RCC 7860 (cell line): Measurements from ENCODE around the gene GMDS.
A peak's percentile ranks its signal among the peaks of the same experiment; 100 is the strongest.

Experiments
- DNase-seq: peaks from one replicate; pipeline ENCODE4 v3.0.0-alpha.2; 2015; ENCODE audit warnings: low spot score
- FAIRE-seq: peaks from 2 replicates; lab custom pipeline; 2012; peaks lifted over from hg19 to GRCh38; lab: Jason Lieb, UNC

The GMDS gene

GRCh38 chr6:2016040-2016439 is 229.4 kb downstream of the GMDS start:
- FAIRE-seq = no peak
- no peak for DNase-seq

DNA sequence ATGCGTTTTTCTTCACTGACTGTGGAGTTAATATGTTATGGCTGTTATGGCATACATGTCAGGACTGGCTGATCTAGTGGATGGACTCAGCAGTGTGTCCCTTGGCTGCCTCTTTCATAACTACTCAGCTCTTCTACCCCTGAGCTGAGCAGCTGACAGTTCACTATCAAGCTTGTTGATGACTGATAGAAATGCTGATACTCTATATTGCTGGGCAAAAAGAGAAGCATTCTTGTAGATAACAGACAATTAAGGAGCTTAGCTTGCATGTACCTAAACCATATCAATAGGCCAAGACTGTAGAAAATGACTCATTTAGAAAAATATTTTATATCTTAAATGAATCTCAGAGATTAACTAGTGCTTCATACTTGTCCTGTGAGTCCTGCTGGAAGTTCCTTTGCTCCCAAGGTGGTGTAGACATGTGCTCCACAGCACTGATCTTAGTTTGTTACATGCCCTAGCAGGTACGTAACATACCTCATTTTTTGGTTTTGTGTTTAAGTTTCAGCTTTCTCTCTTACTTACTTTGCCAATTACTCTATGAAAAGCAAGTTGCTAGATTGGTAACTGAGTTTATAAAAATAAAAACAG is 236.9 kb downstream of the GMDS start:
- FAIRE-seq (no peak), DNase-seq (no peak)

- DNase-seq (no peak), FAIRE-seq (no peak)
Measured at GRCh38 chr6:2007165-2007564, 238.2 kb downstream of the GMDS start.

DNA sequence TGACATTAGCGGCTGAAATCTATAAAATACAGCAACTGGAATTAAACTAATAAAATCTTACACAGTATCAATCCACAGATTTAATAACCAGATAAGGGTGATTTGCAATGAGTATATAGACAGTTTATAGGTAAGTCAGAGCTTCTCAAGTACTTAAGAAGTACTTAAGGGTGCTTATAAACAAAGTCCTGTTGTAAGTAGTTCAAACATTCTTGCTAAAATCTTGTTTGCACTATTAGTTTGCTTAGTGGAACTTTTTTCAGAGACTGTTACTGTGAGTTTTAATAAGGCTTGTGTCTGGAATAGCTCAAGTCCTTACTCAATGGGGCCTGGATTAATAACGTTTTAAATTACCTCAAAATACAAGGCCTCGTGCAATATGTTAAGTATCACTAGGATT is 240.5 kb downstream of the GMDS start:
- FAIRE-seq (no peak), DNase-seq (no peak)

DNA sequence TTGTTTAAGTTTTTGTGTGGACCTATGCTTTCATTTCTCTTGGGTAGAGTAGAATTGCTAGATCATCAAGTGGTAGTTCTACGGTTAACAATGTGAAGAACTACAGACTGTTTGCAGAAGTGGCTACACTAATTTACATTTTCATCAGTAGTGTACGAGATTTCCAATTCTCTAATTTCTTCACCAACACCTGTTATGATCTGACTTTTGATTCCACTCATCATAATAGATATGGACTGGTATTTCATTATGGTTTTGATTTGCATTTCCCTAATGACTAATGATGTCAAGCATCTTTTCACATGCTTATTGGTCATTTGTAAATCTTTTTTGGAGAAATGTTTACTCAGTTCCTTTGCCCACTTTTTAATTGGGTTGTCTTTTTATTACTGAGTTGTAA is 244.4 kb downstream of the GMDS start:
- FAIRE-seq = no peak
- no peak for DNase-seq

DNA sequence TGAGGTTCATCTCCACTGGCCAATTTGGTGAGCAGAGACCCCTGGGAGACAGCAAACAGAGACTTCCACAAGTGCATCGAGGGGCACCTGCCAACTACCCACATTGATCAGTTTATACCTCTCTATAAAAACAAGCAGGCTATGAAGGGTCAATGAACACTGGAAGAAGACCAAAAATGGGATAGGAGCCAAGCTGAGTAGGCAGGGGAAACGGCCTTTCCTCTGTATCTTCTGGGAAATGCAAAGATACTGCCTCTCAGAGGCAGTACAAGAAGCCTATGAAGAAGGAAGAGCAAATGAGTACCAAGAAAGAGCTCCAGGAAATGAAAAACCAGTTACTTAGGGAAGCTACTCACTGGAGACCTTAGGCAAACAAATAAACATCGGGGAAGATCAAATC is 247.7 kb downstream of the GMDS start:
- DNase-seq (no peak), FAIRE-seq (no peak)

- DNase-seq (no peak), FAIRE-seq (no peak)
Measured at GRCh38 chr6:1995636-1996035, 249.8 kb downstream of the GMDS start.

GRCh38 chr6:1993042-1993441 is 252.4 kb downstream of the GMDS start:
- DNase-seq (peak; percentile 22), FAIRE-seq (no peak)

DNA sequence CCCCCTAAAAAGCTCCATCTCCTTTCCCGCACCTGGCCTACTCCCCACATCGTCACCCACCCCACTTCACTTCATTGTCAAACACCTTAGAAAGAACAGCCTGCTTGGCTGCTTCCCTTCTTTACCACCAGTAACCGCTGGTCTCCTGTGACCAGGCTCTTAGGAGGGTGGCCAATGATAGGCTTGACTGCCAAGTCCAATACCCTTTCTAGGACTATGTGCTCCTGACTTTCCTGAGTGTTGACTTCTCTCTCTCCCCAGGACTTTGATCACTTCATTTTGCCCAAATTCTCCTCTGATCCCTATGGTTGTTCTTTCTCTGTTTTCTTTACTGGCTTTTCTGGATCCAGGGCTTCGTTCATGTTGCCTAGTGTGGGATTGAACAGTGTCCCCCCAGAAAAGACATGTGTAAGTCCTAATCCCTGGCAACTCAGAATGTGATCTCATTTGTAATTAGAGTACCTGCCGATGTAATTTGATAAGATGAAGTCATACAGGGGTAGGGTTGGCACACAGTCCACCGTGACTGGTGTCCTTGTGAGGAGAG is 254.0 kb downstream of the GMDS start:
- FAIRE-seq = no peak
- no peak for DNase-seq

- FAIRE-seq = no peak
Measured at GRCh38 chr6:1988843-1989242, 256.6 kb downstream of the GMDS start.

DNA sequence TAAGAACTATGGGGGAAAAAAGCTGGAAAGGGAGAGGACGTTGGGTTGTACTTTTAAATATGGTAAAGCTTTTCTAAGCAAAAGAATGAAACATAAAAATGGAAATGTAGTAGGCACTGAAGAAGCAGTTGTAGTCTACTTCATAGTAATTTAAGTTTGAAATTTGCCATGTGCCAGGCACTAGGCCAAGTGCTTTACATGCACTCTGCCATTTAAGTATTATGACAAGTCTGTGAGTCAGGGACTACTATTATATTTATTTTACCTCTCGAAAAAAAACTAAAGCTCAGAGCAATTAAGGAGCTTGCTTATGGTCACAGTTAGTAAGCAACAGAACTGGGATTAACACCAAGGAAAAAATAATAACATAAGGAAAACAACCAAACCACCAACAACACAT is 257.8 kb downstream of the GMDS start:
- DNase-seq (peak; percentile 22), FAIRE-seq (peak; percentile 17)

More at GRCh38 chr6:1988843-1989242, 256.6 kb downstream of the GMDS start:
- DNase-seq = no peak

GRCh38 chr6:1986454-1987243 is 258.8 kb downstream of the GMDS start:
- DNase-seq (no peak), FAIRE-seq (no peak)

DNA sequence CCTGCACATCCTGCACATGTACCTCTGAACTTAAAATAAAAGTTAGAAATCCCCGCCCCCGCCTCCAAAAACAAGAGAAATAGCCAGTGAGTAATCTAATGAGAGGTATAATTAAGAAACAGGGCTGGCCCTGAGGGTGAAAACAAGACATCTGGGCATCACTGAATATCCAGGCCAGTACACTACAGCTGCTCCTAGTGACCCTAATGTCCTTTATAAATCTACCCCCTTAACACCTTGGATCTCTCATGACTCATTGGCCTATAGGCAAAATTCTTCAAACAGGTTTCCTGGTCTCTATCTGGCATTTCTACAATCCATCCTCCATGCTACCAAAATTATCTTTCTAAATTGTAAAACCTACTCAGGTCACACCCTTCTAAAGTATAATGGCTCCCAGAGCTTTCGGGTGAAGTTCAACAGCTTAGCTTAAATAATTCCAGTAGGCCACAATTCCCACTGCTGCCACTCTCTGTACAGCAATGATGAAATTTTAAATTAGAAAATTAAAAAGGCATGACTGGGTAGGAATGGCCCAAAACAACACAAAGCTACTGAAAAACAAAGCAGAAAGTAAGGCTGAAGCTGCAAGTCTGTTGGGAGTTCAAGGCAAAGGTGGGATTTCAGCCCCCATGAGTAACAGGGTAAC is 260.9 kb downstream of the GMDS start:
- DNase-seq = no peak
- no peak for FAIRE-seq

GRCh38 chr6:1983850-1984249 is 261.6 kb downstream of the GMDS start:
- DNase-seq = no peak
- no peak for FAIRE-seq

DNA sequence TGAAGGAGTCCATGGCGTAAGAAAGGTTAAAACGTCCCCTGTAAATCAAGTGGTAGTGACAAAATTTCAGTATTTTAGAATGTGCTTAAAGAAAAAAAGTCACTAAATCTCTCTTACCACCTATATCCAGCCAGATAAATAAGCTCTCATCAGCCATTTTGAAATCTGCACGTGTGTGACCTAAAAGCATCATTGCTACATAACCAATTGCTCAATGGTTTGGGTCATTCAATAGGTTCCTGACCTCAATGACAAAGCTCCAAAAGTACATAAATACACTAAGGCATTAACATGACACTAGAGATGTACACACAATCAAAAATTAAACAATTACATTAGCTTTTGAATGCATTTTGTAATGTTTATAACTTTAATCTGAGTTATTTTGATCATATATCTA is 272.4 kb downstream of the GMDS start:
- FAIRE-seq (no peak), DNase-seq (no peak)

- FAIRE-seq = no peak
- DNase-seq = no peak
Measured at GRCh38 chr6:1971612-1972011, 273.8 kb downstream of the GMDS start.

GRCh38 chr6:1970151-1970561 is 275.2 kb downstream of the GMDS start:
- FAIRE-seq = no peak
- DNase-seq = no peak

DNA sequence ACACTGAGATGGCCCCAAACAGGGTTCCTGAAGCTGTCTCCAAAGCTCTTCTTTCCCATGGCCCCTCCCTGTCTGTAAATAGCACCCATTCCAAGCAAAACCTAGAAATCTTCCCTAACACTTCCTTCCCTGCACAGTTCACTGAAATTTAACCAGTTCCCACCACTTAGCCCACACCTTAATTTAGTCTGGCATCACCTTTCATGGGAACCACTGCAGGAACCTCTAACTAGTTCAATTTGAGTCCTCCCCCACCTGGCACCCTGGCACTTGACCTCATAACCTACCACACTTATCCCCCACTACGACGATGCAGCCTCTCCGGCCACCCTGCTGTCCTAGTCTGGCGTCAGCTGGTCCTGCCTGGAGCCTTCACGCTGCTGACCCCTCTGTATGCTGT is 278.7 kb downstream of the GMDS start:
- FAIRE-seq = no peak

DNA sequence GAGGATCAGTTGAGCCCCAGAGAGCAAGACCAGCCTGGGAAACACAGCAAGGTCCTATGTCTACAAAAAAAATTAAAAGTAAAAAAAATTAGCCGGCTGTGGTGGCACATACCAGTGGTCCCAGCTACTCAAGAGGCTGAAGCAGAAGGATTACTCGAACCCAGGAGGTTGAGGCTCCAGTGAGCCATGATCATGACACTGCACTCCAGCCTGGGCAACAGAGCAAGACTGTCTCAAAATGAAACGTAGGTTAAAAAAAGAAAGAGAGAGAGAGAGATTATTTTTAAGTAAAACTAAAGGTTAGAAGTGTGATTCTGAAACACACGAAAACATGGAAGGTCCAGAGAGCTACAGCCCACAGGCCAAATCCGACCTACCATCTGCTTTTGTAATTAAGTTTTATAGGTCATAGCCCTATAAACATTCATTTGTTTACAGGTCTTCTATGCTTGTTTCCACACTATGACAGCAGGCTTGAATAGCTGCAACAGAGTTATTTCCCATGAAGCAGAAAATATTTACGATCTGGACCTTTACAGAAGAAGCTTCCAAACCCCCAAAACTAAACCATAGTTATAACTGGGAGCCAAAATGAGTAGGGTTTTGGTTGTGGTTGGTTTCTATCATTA is 279.7 kb downstream of the GMDS start:
- no peak for FAIRE-seq
- no peak for DNase-seq

More for the DNA sequence above, 278.7 kb downstream of the GMDS start:
- DNase-seq = no peak

DNA sequence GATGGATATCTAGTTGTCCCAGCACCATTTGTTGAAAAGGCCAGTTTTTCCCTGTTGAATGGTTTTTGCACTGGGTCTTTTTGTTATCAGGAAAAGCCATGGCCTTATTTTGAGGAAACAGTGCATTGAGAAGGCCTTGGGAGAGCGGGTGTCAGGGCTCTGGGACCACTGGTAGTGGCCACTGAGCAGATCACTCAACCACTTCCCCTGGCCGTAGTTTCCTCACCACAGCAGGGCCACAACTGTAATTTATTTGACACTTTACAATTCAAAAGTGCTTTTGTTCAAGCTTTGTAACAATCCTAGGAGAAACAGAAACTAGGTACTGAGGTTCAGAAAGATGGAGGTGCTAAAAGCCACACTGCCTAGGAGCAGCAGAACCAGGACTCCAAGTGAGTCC is 281.8 kb downstream of the GMDS start:
- DNase-seq (no peak), FAIRE-seq (no peak)

DNA sequence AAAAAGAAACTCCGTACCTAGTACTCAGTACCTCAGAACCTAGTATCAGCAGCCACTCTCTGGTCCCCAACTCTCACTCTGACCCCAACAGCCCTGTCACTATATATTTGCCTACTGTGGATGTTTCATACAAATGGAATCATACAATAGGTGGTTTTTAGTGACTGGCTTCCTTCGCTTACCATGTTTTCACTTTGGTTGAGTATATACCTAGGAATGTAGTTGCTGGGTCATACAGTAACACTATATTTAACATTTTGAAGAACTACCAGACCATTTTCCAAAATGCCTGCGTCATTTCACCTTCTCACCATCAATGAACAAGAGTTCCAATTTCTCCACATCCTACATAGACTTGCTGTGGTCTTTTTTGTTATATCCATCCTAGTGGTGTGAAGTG is 283.2 kb downstream of the GMDS start:
- DNase-seq = no peak
- no peak for FAIRE-seq
